ENCODE measurements around the gene ARHGEF17. TPM values are rescaled to one million over a fixed set of nuclear protein-coding genes. Genes with fewer than 3 reads are reported as not detected.

ARHGEF17 gene
- total and polyA plus RNA-seq, 2 of the 13 experiments (the other 11 are each of a cell fraction or from before 2014, with no cell fraction given) = 10.7 to 28.8 TPM

- TF ChIP-seq STAT6 (CRISPR knock-in tag; IDR thresholded peaks at IDR 0.05; ENCODE audit: borderline replicate concordance) = no peak
- TF ChIP-seq HMG20A (CRISPR knock-in tag; IDR thresholded peaks at IDR 0.05; ENCODE audit: borderline replicate concordance) = no peak
- no peak for TF ChIP-seq TCF7 (IDR thresholded peaks at IDR 0.05; ENCODE audit: low read depth)
- no peak for TF ChIP-seq ZNF382 (CRISPR knock-in tag; IDR thresholded peaks at IDR 0.05; ENCODE audit: borderline replicate concordance)
- TF ChIP-seq XRCC5 (optimal IDR thresholded peaks at IDR 0.05; ENCODE audit: low read length) = no peak
- TF ChIP-seq LCORL (IDR thresholded peaks at IDR 0.05) = no peak
- peak; percentile 88 for TF ChIP-seq LCORL (CRISPR knock-in tag; IDR thresholded peaks at IDR 0.05)
- peak; percentile 61; the same call in 1 of the 2 replicates for TF ChIP-seq POLR2AphosphoS5 (IDR thresholded peaks at IDR 0.05; ENCODE audit: low read depth, low read length)
- TF ChIP-seq PHF8 (CRISPR knock-in tag; IDR thresholded peaks at IDR 0.05) = peak; percentile 67
- TF ChIP-seq KDM2A (CRISPR knock-in tag; IDR thresholded peaks at IDR 0.05; ENCODE audit: borderline replicate concordance, low read depth) = peak; percentile 58
- peak; percentile 28; the same call in 1 of the 2 replicates for TF ChIP-seq ZBTB20 (CRISPR knock-in tag; IDR thresholded peaks at IDR 0.05; ENCODE audit: borderline replicate concordance, low read depth)
- peak; percentile 63; the same call in 1 of the 2 replicates for TF ChIP-seq ZNF230 (CRISPR knock-in tag; IDR thresholded peaks at IDR 0.05)
- TF ChIP-seq, protein P1, sequence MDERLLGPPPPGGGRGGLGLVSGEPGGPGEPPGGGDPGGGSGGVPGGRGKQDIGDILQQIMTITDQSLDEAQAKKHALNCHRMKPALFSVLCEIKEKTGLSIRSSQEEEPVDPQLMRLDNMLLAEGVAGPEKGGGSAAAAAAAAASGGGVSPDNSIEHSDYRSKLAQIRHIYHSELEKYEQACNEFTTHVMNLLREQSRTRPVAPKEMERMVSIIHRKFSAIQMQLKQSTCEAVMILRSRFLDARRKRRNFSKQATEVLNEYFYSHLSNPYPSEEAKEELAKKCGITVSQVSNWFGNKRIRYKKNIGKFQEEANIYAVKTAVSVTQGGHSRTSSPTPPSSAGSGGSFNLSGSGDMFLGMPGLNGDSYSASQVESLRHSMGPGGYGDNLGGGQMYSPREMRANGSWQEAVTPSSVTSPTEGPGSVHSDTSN (CRISPR knock-in tag; IDR thresholded peaks at IDR 0.05) = no peak
- peak; percentile 65; the same call in 1 of the 2 replicates for TF ChIP-seq ZIK1 (CRISPR knock-in tag; IDR thresholded peaks at IDR 0.05; ENCODE audit: borderline replicate concordance, low read depth)
- 0 out of 2 replicates have a peak, but pooled peaks have one; percentile 37 for TF ChIP-seq ESRRA (CRISPR knock-in tag; IDR thresholded peaks at IDR 0.05; ENCODE audit: low read depth)
- TF ChIP-seq CEBPB (IDR thresholded peaks at IDR 0.05; ENCODE audit: borderline replicate concordance, low read depth, low read length) = peak; percentile 42; the same call in 1 of the 2 replicates
- TF ChIP-seq SRY (CRISPR knock-in tag; IDR thresholded peaks at IDR 0.05) = no peak
- TF ChIP-seq ZNF468 (CRISPR knock-in tag; IDR thresholded peaks at IDR 0.05) = no peak
- no peak for TF ChIP-seq CHD2 (IDR thresholded peaks at IDR 0.05; ENCODE audit: low read depth, low read length)
- TF ChIP-seq, protein P2, sequence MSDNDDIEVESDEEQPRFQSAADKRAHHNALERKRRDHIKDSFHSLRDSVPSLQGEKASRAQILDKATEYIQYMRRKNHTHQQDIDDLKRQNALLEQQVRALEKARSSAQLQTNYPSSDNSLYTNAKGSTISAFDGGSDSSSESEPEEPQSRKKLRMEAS (IDR thresholded peaks at IDR 0.05) = peak; percentile 38; the same call in 1 of the 2 replicates
- TF ChIP-seq, protein P3, sequence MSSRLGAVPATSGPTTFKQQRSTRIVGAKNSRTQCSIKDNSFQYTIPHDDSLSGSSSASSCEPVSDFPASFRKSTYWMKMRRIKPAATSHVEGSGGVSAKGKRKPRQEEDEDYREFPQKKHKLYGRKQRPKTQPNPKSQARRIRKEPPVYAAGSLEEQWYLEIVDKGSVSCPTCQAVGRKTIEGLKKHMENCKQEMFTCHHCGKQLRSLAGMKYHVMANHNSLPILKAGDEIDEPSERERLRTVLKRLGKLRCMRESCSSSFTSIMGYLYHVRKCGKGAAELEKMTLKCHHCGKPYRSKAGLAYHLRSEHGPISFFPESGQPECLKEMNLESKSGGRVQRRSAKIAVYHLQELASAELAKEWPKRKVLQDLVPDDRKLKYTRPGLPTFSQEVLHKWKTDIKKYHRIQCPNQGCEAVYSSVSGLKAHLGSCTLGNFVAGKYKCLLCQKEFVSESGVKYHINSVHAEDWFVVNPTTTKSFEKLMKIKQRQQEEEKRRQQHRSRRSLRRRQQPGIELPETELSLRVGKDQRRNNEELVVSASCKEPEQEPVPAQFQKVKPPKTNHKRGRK (CRISPR knock-in tag; IDR thresholded peaks at IDR 0.05) = no peak
- 0 out of 2 replicates have a peak, but pooled peaks have one; percentile 30 for TF ChIP-seq MAF1 (CRISPR knock-in tag; IDR thresholded peaks at IDR 0.05; ENCODE audit: borderline replicate concordance)
- TF ChIP-seq ZNF703 (CRISPR knock-in tag; IDR thresholded peaks at IDR 0.05; ENCODE audit: borderline replicate concordance) = no peak
- TF ChIP-seq CCAR2 (optimal IDR thresholded peaks at IDR 0.05; ENCODE audit: low read depth, low read length) = no peak
Observed at GRCh38 chr11:73307323-73308002, 613 bp upstream of the ARHGEF17 start (continued).

All from HepG2 (cell line).